ENCODE data around the gene TRABD2B.

DNA sequence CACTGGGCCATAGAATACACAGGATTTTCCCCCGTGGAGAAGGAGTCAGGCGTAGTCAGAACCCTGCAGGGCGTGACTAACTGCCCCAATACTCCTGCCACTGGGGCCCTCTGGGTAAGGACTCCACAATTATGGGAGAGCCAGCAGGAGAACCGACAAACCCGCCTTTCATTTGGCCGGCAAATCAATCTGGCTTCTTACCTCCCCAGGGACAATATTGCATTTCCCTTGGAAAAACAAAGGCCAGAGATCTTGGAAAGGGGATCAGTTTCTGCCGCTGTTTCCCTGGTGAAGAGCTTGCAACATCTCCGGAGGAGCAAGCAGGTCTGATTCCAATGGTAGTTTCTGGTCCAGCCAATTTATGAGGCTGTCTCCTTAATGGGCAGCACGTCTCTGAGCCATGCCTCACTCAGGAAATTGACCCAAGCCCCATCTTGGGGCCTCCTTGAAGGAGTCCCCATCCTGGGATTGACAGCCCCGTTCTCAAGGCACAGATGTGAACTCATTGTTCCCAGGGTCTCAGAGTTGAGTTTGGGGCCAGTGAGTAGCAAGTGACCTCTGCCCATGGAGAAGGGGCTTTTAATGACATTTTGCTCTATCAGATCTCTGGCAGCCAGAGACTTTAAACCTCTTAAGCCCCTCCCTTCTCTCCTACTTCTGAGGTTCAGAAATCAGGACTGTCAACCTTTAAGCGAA is 4.3 kb downstream of the TRABD2B start:
- TF ChIP-seq, protein P1, sequence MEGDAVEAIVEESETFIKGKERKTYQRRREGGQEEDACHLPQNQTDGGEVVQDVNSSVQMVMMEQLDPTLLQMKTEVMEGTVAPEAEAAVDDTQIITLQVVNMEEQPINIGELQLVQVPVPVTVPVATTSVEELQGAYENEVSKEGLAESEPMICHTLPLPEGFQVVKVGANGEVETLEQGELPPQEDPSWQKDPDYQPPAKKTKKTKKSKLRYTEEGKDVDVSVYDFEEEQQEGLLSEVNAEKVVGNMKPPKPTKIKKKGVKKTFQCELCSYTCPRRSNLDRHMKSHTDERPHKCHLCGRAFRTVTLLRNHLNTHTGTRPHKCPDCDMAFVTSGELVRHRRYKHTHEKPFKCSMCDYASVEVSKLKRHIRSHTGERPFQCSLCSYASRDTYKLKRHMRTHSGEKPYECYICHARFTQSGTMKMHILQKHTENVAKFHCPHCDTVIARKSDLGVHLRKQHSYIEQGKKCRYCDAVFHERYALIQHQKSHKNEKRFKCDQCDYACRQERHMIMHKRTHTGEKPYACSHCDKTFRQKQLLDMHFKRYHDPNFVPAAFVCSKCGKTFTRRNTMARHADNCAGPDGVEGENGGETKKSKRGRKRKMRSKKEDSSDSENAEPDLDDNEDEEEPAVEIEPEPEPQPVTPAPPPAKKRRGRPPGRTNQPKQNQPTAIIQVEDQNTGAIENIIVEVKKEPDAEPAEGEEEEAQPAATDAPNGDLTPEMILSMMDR (IDR thresholded peaks at IDR 0.05; ENCODE audit: low read depth, low read length, poor library complexity, severe bottlenecking) = no peak
- no peak for TF ChIP-seq EZH2phosphoT487 (IDR thresholded peaks at IDR 0.05; ENCODE audit: borderline replicate concordance, low read length)
